Naive B cell (primary cell): ENCODE measurements around the gene UMOD. TPM values are rescaled to one million over a fixed set of nuclear protein-coding genes. Genes with fewer than 3 reads are reported as not detected.

Experiments used
- ATAC-seq, 2 donors: fragments of 150-1000 bp; cut with Tn5 transposase; 2 replicates each; pipeline ENCODE4 v1.10.0; 2021; ENCODE audit warnings: low read depth in 2 of 2, mild to moderate bottlenecking in 2 of 2, moderate library complexity in 2 of 2
- DNase-seq: peaks from one replicate; pipeline ENCODE4 v3.0.0; 2022
- H3K27ac Mint-ChIP-seq, 6 donors: one replicate each; pipeline ENCODE4 v1.8.0; 2020 to 2022; ENCODE audit warnings: mild to moderate bottlenecking in 6 of 6, mixed read lengths in 6 of 6, moderate library complexity in 5 of 6, inconsistent platforms in 2 of 6
- H3K27me3 Mint-ChIP-seq, 3 donors: one replicate each; pipeline ENCODE4 v1.8.0; 2021 to 2022; ENCODE audit warnings: mixed read lengths in 3 of 3, mild to moderate bottlenecking in 1 of 3
- H3K36me3 Mint-ChIP-seq, 2 donors: one replicate each; pipeline ENCODE4 v1.8.0; 2020 to 2022; ENCODE audit warnings: mixed read lengths in 2 of 2, inconsistent platforms in 1 of 2, mild to moderate bottlenecking in 1 of 2
- H3K4me1 Mint-ChIP-seq, 3 donors: one replicate each; pipeline ENCODE4 v1.8.0; 2020 to 2022; ENCODE audit warnings: mixed read lengths in 3 of 3, inconsistent platforms in 1 of 3, mild to moderate bottlenecking in 1 of 3, moderate library complexity in 1 of 3
- H3K4me3 Mint-ChIP-seq, 8 donors: one replicate each; pipeline ENCODE4 v1.8.0; 2020 to 2022; ENCODE audit warnings: mild to moderate bottlenecking in 8 of 8, mixed read lengths in 8 of 8, moderate library complexity in 8 of 8, inconsistent platforms in 2 of 8
- H3K9me3 Mint-ChIP-seq, 7 donors: one replicate each; pipeline ENCODE4 v1.8.0; 2020 to 2022; ENCODE audit warnings: mixed read lengths in 7 of 7, mild to moderate bottlenecking in 5 of 7, inconsistent platforms in 2 of 7, moderate library complexity in 1 of 7
- polyA plus RNA-seq, 6 donors: library from polyadenylated mRNA; unstranded; fragments of 300-500 nt; fragmentation: Illumina TruSeq; gene quantifications; one replicate each; pipeline ENCODE4 v1.2.3, GENCODE V29; 2021; ENCODE audit warnings: low read depth in 6 of 6

UMOD gene
- polyA plus RNA-seq = not detected

DNA sequence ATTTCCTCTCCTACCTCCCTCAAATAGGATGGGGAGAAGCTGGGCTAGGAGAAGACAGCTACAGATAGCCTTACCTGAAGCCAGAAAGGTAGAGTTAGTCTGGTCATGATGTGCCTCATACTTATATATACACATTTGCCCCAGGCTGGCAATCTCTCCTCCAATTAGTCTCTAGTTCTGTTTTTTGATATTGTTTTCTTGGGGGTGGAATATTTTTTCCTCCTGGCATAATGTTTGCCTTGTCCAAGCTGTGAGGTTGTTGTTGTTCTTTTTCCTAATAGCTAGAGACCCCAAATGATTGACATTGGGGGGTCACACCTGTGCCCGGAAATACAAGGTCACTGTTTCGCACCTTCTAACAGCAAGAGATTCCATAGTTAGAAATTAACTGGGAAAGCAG lies at the start of gene UMOD:
TSS of gene UMOD (minus strand) at position 101 of the 400 bp plus-strand sequence. CDS start 1,978 bp downstream, outside the sequence.
- Mint-ChIP-seq H3K4me1 (no peaks in the 10 kb centered on the region), H3K4me3 (peak within 1 kb of the TSS in 1 of 8 donors; percentile 67), H3K9me3 (peaks cover 0 to 9% (median 4%) of the 10 kb centered on the region in 7 donors), H3K36me3 (no peaks in the 10 kb centered on the region), H3K27me3 (peaks cover 15 to 30% (median 20%) of the 10 kb centered on the region in 3 donors), H3K27ac (no peak within 1 kb of the TSS)
- no peak for DNase-seq
- no peak for ATAC-seq

DNA sequence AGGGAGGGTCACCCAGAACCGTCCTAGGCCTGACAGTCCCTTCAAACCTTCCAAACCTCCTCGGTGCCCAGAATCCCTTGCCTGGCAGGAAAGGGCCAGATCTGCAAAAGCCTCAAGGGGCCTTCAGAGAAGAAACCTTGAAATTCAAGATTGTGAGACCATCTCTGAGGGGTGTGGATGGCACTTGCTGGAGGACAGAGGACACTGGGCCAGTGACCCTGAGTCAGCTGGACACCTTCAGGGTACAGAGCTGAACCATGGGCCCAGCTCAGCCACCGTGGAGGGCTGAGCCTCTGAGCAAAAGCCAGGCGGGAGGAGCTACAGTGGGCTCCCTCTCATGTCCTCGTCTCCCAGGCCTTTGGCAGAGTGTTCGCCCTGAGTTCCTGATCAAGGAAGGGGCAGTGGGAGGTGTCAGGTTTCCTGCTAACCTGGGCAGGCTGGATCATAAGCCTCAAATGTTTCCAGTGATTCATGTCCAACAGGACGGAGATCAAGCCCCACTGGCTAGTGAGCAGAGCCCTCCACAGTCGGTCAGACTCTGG lies 49.0 kb upstream of the UMOD start:
- Mint-ChIP-seq H3K4me1 (no peaks in the 10 kb centered on the region), H3K36me3 (no peaks in the 10 kb centered on the region), H3K9me3 (no peaks in the 10 kb centered on the region), H3K27ac (no peak overlapping the region), H3K27me3 (peaks cover 0 to 16% (median 8%) of the 10 kb centered on the region in 3 donors), H3K4me3 (no peak overlapping the region)
- DNase-seq = no peak
- no peak for ATAC-seq

DNA sequence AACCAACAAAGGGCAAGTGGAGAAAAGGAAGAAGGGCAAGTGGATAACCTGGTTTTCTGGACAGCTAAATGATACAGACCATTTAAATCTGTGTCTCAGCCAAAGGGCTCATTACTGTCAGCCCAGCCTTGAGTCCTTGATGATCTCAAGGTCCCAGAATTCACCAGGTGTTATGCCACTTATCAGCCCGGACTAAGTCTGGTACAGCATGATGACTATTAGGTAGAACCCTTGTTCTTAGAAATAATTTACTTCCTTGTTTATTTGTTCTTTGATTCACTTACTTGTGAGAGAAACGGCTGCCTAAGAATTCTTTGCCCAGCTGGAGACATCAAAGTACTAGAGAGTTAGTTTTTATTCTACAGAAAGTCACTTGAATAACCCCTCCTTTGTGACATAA lies 48.6 kb upstream of the UMOD start:
- Mint-ChIP-seq H3K9me3 (no peaks in the 10 kb centered on the region), H3K4me1 (no peaks in the 10 kb centered on the region), H3K27ac (no peak overlapping the region), H3K36me3 (no peaks in the 10 kb centered on the region), H3K27me3 (peaks cover 4 to 15% (median 8%) of the 10 kb centered on the region in 3 donors), H3K4me3 (peak overlapping the region in 1 of 8 donors; percentile 3)
- ATAC-seq (no peak), DNase-seq (no peak)

- ATAC-seq (no peak), DNase-seq (no peak)
- Mint-ChIP-seq H3K36me3 (no peaks in the 10 kb centered on the region), H3K27ac (no peak overlapping the region), H3K4me3 (no peak overlapping the region), H3K9me3 (no peaks in the 10 kb centered on the region), H3K4me1 (no peaks in the 10 kb centered on the region), H3K27me3 (peaks cover 0 to 7% (median 4%) of the 10 kb centered on the region in 3 donors)
These were observed 46.7 kb upstream of the UMOD start for GRCh38 chr16:20399185-20399584.

DNA sequence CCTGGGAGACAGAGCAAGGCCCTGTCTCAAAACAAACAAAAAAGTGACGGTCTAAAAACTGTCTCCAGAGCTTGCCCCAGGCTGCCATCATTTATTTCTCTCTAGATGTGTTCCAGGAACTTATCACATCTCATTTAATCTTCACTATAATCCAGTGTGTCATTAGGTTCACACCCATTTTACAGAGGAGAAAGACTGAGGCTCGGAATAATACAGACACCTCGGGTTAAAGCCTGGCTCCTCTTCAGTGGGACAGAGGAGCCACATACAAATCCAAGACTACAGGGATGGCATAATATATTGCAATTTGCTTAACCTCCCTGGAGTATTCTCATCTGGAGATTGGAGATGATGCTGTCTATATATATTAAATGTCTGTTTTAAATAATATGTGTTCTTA lies 46.1 kb upstream of the UMOD start:
- Mint-ChIP-seq H3K4me3 (no peak overlapping the region), H3K9me3 (no peaks in the 10 kb centered on the region), H3K36me3 (no peaks in the 10 kb centered on the region)

GRCh38 chr16:20397468-20398074 lies 45.1 kb upstream of the UMOD start:
- Mint-ChIP-seq H3K36me3 (no peaks in the 10 kb centered on the region), H3K27ac (peak overlapping the region in 1 of 6 donors; percentile 55), H3K27me3 (peaks cover 0 to 4% (median 0%) of the 10 kb centered on the region in 3 donors)

More for the DNA sequence above, 46.1 kb upstream of the UMOD start:
- H3K27me3 Mint-ChIP-seq = peaks cover 0 to 4% (median under 1%) of the 10 kb centered on the region in 3 donors
- ATAC-seq (no peak), DNase-seq (no peak)
- H3K4me1 Mint-ChIP-seq = no peaks in the 10 kb centered on the region
- no peak overlapping the region for H3K27ac Mint-ChIP-seq

DNA sequence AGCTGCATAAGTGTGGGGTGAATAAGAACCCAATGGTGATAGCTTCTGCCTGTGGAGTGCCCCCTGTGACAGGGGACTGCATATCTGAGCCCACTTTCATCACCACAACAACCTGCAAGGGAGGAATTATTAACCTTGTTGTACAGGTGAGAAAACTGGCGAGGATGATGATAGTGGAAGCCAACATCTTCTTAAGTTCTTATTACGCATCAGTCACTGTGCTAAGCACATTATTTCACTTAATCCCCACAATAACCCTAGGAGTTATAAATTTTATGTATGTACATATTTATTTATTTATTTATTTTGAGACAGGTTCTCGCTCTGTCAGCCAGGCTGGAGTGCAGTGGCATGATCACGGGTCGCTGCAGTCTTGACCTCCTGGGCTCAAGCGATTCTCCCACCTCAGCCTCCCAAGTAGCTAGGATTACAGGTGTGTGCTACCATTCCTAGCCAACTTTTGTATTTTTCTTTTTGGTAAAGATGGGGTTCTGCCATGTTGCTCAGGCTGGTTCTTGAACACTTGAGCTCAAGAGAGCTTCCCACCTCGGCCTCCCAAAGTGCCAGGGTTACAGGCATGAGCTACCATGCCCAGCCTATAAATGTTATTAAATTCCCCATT lies 44.4 kb upstream of the UMOD start:
- Mint-ChIP-seq H3K36me3 (no peaks in the 10 kb centered on the region), H3K27ac (peak overlapping the region in 1 of 6 donors; percentile 55), H3K4me1 (no peaks in the 10 kb centered on the region), H3K9me3 (no peaks in the 10 kb centered on the region), H3K27me3 (peaks cover 0 to 4% (median 0%) of the 10 kb centered on the region in 3 donors), H3K4me3 (no peak overlapping the region)
- DNase-seq (no peak), ATAC-seq (no peak)

More at GRCh38 chr16:20397468-20398074, 45.1 kb upstream of the UMOD start:
- Mint-ChIP-seq H3K9me3 (no peaks in the 10 kb centered on the region), H3K4me1 (no peaks in the 10 kb centered on the region), H3K4me3 (no peak overlapping the region)
- ATAC-seq = no peak
- no peak for DNase-seq

- ATAC-seq = no peak
- DNase-seq = no peak
- H3K9me3 Mint-ChIP-seq = no peaks in the 10 kb centered on the region
- H3K36me3 Mint-ChIP-seq = no peaks in the 10 kb centered on the region
- H3K27me3 Mint-ChIP-seq = peaks cover 0 to 4% (median 0%) of the 10 kb centered on the region in 3 donors
- no peaks in the 10 kb centered on the region for H3K4me1 Mint-ChIP-seq
- no peak overlapping the region for H3K4me3 Mint-ChIP-seq
- peak overlapping the region in 1 of 6 donors; percentile 54 for H3K27ac Mint-ChIP-seq
These were observed 43.4 kb upstream of the UMOD start for GRCh38 chr16:20395946-20396345.

- H3K27me3 Mint-ChIP-seq = peaks cover 0 to 4% (median 0%) of the 10 kb centered on the region in 3 donors
- H3K4me1 Mint-ChIP-seq = no peaks in the 10 kb centered on the region
- no peaks in the 10 kb centered on the region for H3K9me3 Mint-ChIP-seq
- no peaks in the 10 kb centered on the region for H3K36me3 Mint-ChIP-seq
- H3K4me3 Mint-ChIP-seq = no peak overlapping the region
- DNase-seq (no peak), ATAC-seq (no peak)
- H3K27ac Mint-ChIP-seq = no peak overlapping the region
These were observed 41.5 kb upstream of the UMOD start for GRCh38 chr16:20393801-20394577.

- Mint-ChIP-seq H3K4me3 (no peak overlapping the region), H3K36me3 (no peaks in the 10 kb centered on the region), H3K27ac (no peak overlapping the region), H3K4me1 (no peaks in the 10 kb centered on the region), H3K9me3 (no peaks in the 10 kb centered on the region), H3K27me3 (peaks cover 8 to 16% (median 15%) of the 10 kb centered on the region in 3 donors)
- ATAC-seq (no peak), DNase-seq (no peak)
These were observed 38.5 kb upstream of the UMOD start for GRCh38 chr16:20391045-20391444.

DNA sequence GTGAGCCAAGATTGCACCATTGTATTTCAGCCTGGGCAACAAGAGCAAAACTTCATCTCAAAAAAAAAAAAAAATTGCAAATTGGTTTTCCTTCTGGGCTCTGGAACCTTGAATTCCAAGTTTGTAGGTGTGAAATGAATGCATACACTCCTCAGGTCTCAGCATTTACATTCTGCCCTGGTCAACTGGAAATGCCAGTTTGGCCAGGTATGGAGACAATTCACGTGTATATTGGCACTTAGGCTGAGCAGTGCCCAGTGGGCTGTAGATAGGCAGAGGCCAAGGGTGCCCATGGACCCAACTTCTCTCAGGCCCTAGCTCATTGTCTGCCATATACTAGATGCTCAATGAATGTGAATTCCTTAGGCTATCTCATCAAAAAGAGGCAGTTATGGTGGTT lies 36.3 kb upstream of the UMOD start:
- ATAC-seq (no peak), DNase-seq (no peak)
- no peak overlapping the region for H3K4me3 Mint-ChIP-seq
- H3K27ac Mint-ChIP-seq = no peak overlapping the region
- H3K36me3 Mint-ChIP-seq = no peaks in the 10 kb centered on the region
- no peaks in the 10 kb centered on the region for H3K9me3 Mint-ChIP-seq
- peaks cover 15 to 18% (median 16%) of the 10 kb centered on the region in 3 donors for H3K27me3 Mint-ChIP-seq
- no peaks in the 10 kb centered on the region for H3K4me1 Mint-ChIP-seq

- Mint-ChIP-seq H3K4me3 (peak overlapping the region in 1 of 8 donors; percentile 2), H3K36me3 (no peaks in the 10 kb centered on the region), H3K27me3 (peaks cover 15 to 22% (median 22%) of the 10 kb centered on the region in 3 donors), H3K4me1 (peaks cover 0 to 5% (median 0%) of the 10 kb centered on the region in 3 donors), H3K9me3 (no peaks in the 10 kb centered on the region), H3K27ac (peak overlapping the region in 1 of 6 donors; percentile 19)
- no peak for ATAC-seq
- no peak for DNase-seq
These were observed 35.5 kb upstream of the UMOD start for GRCh38 chr16:20387978-20388377.
